Uterus (tissue), 2 donors: ENCODE results near the gene ASAP2.

Experiments
- POLR2A ChIP-seq, 2 donors: fragments of 450-650 bp; IDR thresholded peaks; one replicate each; pipeline ENCODE4 v1.6.1; 2016; ENCODE audit warnings: antibody characterized with exemption in 2 of 2, mild to moderate bottlenecking in 1 of 2, moderate library complexity in 1 of 2
- TF ChIP-seq, protein P1 (sequence below), 4 experiments: fragments of 200-600 bp in 2 of 4; fragments of 450-650 bp in 2 of 4; sonication (generic) in 2 of 4; IDR thresholded peaks; one replicate each; pipeline ENCODE4 v1.5.1; 2016 to 2019; ENCODE audit warnings: antibody characterized with exemption in 4 of 4, mild to moderate bottlenecking in 2 of 4, moderate library complexity in 1 of 4

- TF ChIP-seq, protein P1, sequence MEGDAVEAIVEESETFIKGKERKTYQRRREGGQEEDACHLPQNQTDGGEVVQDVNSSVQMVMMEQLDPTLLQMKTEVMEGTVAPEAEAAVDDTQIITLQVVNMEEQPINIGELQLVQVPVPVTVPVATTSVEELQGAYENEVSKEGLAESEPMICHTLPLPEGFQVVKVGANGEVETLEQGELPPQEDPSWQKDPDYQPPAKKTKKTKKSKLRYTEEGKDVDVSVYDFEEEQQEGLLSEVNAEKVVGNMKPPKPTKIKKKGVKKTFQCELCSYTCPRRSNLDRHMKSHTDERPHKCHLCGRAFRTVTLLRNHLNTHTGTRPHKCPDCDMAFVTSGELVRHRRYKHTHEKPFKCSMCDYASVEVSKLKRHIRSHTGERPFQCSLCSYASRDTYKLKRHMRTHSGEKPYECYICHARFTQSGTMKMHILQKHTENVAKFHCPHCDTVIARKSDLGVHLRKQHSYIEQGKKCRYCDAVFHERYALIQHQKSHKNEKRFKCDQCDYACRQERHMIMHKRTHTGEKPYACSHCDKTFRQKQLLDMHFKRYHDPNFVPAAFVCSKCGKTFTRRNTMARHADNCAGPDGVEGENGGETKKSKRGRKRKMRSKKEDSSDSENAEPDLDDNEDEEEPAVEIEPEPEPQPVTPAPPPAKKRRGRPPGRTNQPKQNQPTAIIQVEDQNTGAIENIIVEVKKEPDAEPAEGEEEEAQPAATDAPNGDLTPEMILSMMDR (IDR thresholded peaks at IDR 0.05): no peak
- no peak for TF ChIP-seq POLR2A (IDR thresholded peaks at IDR 0.05)
These were observed 96.1 kb downstream of the ASAP2 start for GRCh38 chr2:9302755-9303154.
